CD4-positive, alpha-beta T cell (primary cell): ENCODE data around the gene MAPK14. TPM values are rescaled to one million over a fixed set of nuclear protein-coding genes. Genes with fewer than 3 reads are reported as not detected.

ENCODE experiments used
- ATAC-seq: fragments of 200-7000 bp; cut with Tn5 transposase; one replicate; pipeline ENCODE4 v1.10.0; 2022; ENCODE audit warnings: mild to moderate bottlenecking; ENCODE audit not compliant: poor library complexity
- CTCF ChIA-PET: fragments of 350-600 bp; sonication (Branson Sonifier 250); formaldehyde crosslinking; loops from one replicate; lab custom pipeline; 2021; ENCODE audit warnings: antibody characterized with exemption, inconsistent platforms; lab: Charles Lee
- POLR2A ChIA-PET: fragments of 350-600 bp; sonication (Branson Sonifier 250); formaldehyde crosslinking; loops from one replicate; lab custom pipeline; 2021; ENCODE audit warnings: antibody characterized with exemption, inconsistent platforms; lab: Charles Lee
- DNase-seq, 14 experiments: peaks; one replicate each; pipeline ENCODE4 v3.0.0-alpha.2; 2013 to 2020; ENCODE audit warnings: mixed read lengths in 2 of 14
- H3K27ac ChIP-seq, 2 donors: one replicate each; pipeline versions ENCODE4 v1.5.1 to v1.7.0; 2013; ENCODE audit warnings: low read length in 2 of 2, low read depth in 1 of 2, mild to moderate bottlenecking in 1 of 2
- H3K27me3 ChIP-seq, 2 experiments: 1 replicate in 1 of 2; 2 replicates in 1 of 2; pipeline versions ENCODE4 v1.6.1 to v1.7.0; 2013; ENCODE audit warnings: low read length in 2 of 2, control low read depth in 1 of 2, mild to moderate bottlenecking in 1 of 2, moderate library complexity in 1 of 2; ENCODE audit not compliant: insufficient read depth in 2 of 2, control insufficient read depth in 1 of 2
- H3K36me3 ChIP-seq: one replicate; pipeline ENCODE4 v1.6.1; 2013; ENCODE audit warnings: low read length, control low read depth; ENCODE audit not compliant: insufficient read depth
- H3K4me1 ChIP-seq: one replicate; pipeline ENCODE4 v1.6.1; 2013; ENCODE audit warnings: low read length, control low read depth; ENCODE audit not compliant: insufficient read depth
- H3K4me3 ChIP-seq: one replicate; pipeline ENCODE4 v1.5.1; 2013; ENCODE audit warnings: mild to moderate bottlenecking, low read length, moderate library complexity
- H3K9me3 ChIP-seq, 2 experiments: 1 replicate in 1 of 2; 2 replicates in 1 of 2; pipeline versions ENCODE4 v1.6.1 to v1.7.0; 2013; ENCODE audit warnings: low read length in 2 of 2, mild to moderate bottlenecking in 2 of 2, control low read depth in 1 of 2, moderate library complexity in 1 of 2; ENCODE audit not compliant: control insufficient read depth in 1 of 2, insufficient read depth in 1 of 2
- H3K27ac Mint-ChIP-seq: one replicate; pipeline ENCODE4 v1.8.0; 2020; ENCODE audit warnings: mixed read lengths
- H3K27me3 Mint-ChIP-seq: one replicate; pipeline ENCODE4 v1.8.0; 2021; ENCODE audit warnings: mixed read lengths
- H3K36me3 Mint-ChIP-seq: one replicate; pipeline ENCODE4 v1.8.0; 2021; ENCODE audit warnings: low read depth, mixed read lengths
- H3K4me1 Mint-ChIP-seq: one replicate; pipeline ENCODE4 v1.8.0; 2021; ENCODE audit warnings: low read depth, mixed read lengths
- H3K4me3 Mint-ChIP-seq: one replicate; pipeline ENCODE4 v1.8.0; 2020; ENCODE audit warnings: mild to moderate bottlenecking, mixed read lengths
- H3K9me3 Mint-ChIP-seq: one replicate; pipeline ENCODE4 v1.8.0; 2020; ENCODE audit warnings: mixed read lengths
- intact Hi-C, 2 experiments: fragments of 100-400 bp; cut with DNase I in 1 of 2; cut with micrococcal nuclease in 1 of 2; formaldehyde crosslinking; loops; one replicate each; pipeline versions ENCODE4 v1.15.1 to v1.9.0; 2023 to 2025; cut with DNase I, micrococcal nuclease
- total RNA-seq, 174 experiments: library from RNA in 2 of 174; stranded (reverse) in 2 of 174; gene quantifications; one replicate each; pipeline ENCODE4 v1.2.3 and lab custom pipeline; 2021 to 2026
- TF ChIP-seq, protein P1 (sequence below): fragments of 200-600 bp; IDR thresholded peaks from one replicate; pipeline ENCODE4 v1.8.0; 2022; ENCODE audit warnings: antibody characterized with exemption, mild to moderate bottlenecking

Gene MAPK14
- total RNA-seq, 2 experiments from 2014 or later, result 42.6 to 42.8 TPM

DNA sequence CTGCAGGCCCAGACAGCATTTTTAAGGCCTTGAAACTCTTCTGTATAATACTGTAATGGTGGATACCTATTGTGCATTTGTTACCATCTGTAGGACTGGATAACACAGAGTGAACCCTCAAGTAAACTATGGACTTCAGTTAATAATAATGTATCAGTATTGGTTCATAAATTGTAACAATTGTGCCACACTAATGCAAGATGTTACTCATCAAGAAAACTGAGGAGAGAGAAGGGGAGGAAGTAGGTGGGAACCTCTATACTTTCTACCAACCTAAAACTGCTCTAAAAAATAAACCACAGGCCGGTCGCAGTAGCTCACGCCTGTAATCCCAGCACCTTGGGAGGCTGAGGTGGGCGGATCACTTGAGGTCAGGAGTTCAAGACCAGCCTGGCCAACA is 113.5 kb downstream of the MAPK14 start:
- peak in 1 of 14 experiments; percentile 8 for DNase-seq
- H3K9me3 ChIP-seq, result no peaks in the 10 kb centered on the region

DNA sequence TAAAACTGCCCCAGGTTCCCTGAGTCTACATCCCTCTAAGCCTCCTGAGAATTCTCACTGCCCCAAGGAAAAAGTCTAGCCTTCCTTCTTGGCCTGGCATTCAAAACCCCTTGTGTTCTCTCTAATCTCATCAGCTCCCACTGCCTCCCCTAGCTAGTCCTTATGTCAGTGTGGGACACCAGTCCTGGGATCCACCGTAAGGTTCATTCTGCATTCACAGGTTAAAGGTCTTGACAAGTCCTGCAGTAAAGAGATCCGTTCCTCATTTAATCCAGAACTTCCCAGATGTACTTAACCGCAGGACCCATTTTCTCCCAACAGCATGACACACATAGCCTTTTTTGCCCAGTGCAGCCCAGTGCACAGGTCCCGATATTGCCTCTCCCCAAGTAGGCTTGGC is 114.4 kb downstream of the MAPK14 start:
- POLR2A ChIA-PET, result interaction anchor here (3.4 kb wide), 1 partner anchor 11 kb away, joined by 16 read pairs; no protein-coding TSS in a partner anchor

More for the DNA sequence above, 113.5 kb downstream of the MAPK14 start:
- H3K4me1 Mint-ChIP-seq, result peaks cover 29% of the 10 kb centered on the region
- no peak overlapping the region for H3K27ac Mint-ChIP-seq
- no peaks in the 10 kb centered on the region for H3K9me3 Mint-ChIP-seq
- POLR2A ChIA-PET, result interaction anchor here (3.4 kb wide), 1 partner anchor 10 kb away, joined by 16 read pairs; no protein-coding TSS in a partner anchor
- Histone ChIP-seq H3K36me3 (peaks cover 40% of the 10 kb centered on the region), H3K27ac (no peak overlapping the region), H3K4me1 (peaks cover 20% of the 10 kb centered on the region), H3K27me3 (no peaks in the 10 kb centered on the region), H3K4me3 (no peak overlapping the region)
- peaks cover 57% of the 10 kb centered on the region for H3K36me3 Mint-ChIP-seq
- TF ChIP-seq, protein P1, sequence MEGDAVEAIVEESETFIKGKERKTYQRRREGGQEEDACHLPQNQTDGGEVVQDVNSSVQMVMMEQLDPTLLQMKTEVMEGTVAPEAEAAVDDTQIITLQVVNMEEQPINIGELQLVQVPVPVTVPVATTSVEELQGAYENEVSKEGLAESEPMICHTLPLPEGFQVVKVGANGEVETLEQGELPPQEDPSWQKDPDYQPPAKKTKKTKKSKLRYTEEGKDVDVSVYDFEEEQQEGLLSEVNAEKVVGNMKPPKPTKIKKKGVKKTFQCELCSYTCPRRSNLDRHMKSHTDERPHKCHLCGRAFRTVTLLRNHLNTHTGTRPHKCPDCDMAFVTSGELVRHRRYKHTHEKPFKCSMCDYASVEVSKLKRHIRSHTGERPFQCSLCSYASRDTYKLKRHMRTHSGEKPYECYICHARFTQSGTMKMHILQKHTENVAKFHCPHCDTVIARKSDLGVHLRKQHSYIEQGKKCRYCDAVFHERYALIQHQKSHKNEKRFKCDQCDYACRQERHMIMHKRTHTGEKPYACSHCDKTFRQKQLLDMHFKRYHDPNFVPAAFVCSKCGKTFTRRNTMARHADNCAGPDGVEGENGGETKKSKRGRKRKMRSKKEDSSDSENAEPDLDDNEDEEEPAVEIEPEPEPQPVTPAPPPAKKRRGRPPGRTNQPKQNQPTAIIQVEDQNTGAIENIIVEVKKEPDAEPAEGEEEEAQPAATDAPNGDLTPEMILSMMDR, result no peak
- H3K4me3 Mint-ChIP-seq, result no peak overlapping the region
- CTCF ChIA-PET, result no interaction called here
- ATAC-seq, result no peak
- no peaks in the 10 kb centered on the region for H3K27me3 Mint-ChIP-seq
- intact Hi-C loops, result no loop called here

DNA sequence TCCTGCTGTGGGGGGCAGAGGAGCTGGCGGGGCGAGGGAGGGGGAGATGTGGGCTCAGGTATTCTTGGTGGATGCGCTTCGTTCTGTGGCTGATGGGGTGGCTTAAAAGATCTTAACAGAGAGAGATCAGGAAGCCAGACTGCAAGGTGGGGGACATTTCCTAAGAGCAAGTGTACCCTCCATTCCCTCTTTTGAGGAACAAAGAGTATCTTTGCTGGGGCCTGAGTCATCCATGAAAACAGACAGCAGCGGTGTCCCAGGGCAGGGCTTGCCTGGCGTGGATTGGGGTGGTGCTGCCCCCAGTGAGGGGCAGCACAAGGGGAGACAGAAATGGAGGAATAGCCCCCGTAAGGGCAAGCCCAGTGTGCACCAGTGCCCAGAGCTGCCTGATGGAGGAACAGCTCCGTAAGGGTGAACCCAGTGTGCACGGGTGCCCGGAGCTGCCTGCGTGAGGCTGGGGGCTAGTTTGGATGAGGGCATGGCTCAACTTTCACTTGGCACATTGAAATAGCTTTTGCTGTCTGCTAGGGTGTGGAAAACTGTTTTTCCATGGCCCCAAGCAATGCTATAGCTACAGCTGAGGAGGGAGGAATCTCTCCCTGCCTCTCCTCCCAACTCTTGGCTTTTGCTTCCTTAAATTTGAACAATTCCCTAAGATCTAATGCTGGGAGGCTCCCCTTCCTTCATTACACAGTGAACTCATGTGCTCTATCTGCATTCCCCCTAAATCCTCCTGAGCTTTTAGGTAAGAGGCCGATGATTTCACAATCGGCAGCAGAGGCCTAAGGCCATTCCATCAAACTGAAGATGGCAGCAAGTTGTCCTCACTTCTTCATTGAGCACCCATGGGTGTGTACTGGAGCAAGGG is 115.6 kb downstream of the MAPK14 start:
- no peaks in the 10 kb centered on the region for H3K27me3 Mint-ChIP-seq
- Histone ChIP-seq H3K4me1 (peaks cover 34% of the 10 kb centered on the region), H3K9me3 (peaks cover 3 to 7% of the 10 kb centered on the region in 2 experiments), H3K27ac (no peak overlapping the region), H3K36me3 (peaks cover 25% of the 10 kb centered on the region), H3K27me3 (no peaks in the 10 kb centered on the region), H3K4me3 (no peak overlapping the region)
- POLR2A ChIA-PET, result interaction anchor here (0.5 to 0.7 kb wide), 2 partner anchors 50 kb away, joined by 3 read pairs; no protein-coding TSS in a partner anchor
- intact Hi-C loops, result no loop called here
- ATAC-seq, result no peak
- TF ChIP-seq, protein P1, result no peak
- H3K27ac Mint-ChIP-seq, result no peak overlapping the region
- H3K36me3 Mint-ChIP-seq, result peaks cover 38% of the 10 kb centered on the region
- H3K4me1 Mint-ChIP-seq, result peaks cover 42% of the 10 kb centered on the region
- CTCF ChIA-PET, result interaction anchor here (0.9 kb wide), 1 partner anchor 48 kb away, joined by 3 read pairs; no protein-coding TSS in a partner anchor
- DNase-seq, result peak in 1 of 14 experiments; percentile 11
- H3K4me3 Mint-ChIP-seq, result no peak overlapping the region
- H3K9me3 Mint-ChIP-seq, result no peaks in the 10 kb centered on the region

More for the DNA sequence above, 114.4 kb downstream of the MAPK14 start:
- Histone ChIP-seq H3K4me1 (peaks cover 27% of the 10 kb centered on the region), H3K27ac (no peak overlapping the region), H3K27me3 (no peaks in the 10 kb centered on the region), H3K4me3 (no peak overlapping the region), H3K9me3 (no peaks in the 10 kb centered on the region), H3K36me3 (peaks cover 32% of the 10 kb centered on the region)
- H3K4me1 Mint-ChIP-seq, result peaks cover 34% of the 10 kb centered on the region
- no peak overlapping the region for H3K4me3 Mint-ChIP-seq
- H3K27ac Mint-ChIP-seq, result peak overlapping the region; percentile 49
- no peaks in the 10 kb centered on the region for H3K9me3 Mint-ChIP-seq
- no peak for DNase-seq
- intact Hi-C loops, result no loop called here
- no peaks in the 10 kb centered on the region for H3K27me3 Mint-ChIP-seq
- CTCF ChIA-PET, result no interaction called here
- TF ChIP-seq, protein P1, result no peak
- peaks cover 51% of the 10 kb centered on the region for H3K36me3 Mint-ChIP-seq
- ATAC-seq, result no peak
